D721Med (cell line): ENCODE results near the gene RASGRF1.

Source experiments
- DNase-seq: peaks from one replicate; pipeline ENCODE4 v3.0.0; 2011; ENCODE audit warnings: low spot score; ENCODE audit not compliant: insufficient read length
- FAIRE-seq: peaks from 2 replicates; lab custom pipeline; 2011; peaks lifted over from hg19 to GRCh38; lab: Jason Lieb, UNC
- TF ChIP-seq, protein P1 (sequence below): IDR thresholded peaks from 2 replicates; pipeline ENCODE4 v1.5.1; 2012; ENCODE audit warnings: mild to moderate bottlenecking, control low read depth; ENCODE audit not compliant: insufficient read depth; ENCODE audit errors: missing control alignments

RASGRF1 gene

DNA sequence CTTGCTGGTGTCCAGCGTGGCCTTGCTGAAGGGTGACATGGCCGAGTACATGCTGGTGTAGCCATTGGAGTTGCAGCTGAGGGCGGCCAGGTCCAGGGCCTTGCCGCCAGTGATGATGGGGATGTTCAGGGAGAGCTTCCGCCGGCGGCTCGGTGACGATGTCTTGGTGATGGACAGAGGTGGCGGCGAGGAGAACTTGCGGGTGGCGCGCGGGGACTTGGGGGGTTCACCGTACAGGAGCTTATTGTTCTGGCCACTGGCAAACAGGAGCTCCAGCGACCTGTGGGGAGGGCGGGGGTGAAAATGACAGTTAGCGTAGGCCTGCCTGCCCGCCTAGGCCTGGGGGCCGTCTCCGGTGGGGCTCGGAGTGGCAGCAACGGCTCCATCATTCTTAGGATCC lies 86.7 kb downstream of the RASGRF1 start:
- DNase-seq: no peak
- TF ChIP-seq, protein P1, sequence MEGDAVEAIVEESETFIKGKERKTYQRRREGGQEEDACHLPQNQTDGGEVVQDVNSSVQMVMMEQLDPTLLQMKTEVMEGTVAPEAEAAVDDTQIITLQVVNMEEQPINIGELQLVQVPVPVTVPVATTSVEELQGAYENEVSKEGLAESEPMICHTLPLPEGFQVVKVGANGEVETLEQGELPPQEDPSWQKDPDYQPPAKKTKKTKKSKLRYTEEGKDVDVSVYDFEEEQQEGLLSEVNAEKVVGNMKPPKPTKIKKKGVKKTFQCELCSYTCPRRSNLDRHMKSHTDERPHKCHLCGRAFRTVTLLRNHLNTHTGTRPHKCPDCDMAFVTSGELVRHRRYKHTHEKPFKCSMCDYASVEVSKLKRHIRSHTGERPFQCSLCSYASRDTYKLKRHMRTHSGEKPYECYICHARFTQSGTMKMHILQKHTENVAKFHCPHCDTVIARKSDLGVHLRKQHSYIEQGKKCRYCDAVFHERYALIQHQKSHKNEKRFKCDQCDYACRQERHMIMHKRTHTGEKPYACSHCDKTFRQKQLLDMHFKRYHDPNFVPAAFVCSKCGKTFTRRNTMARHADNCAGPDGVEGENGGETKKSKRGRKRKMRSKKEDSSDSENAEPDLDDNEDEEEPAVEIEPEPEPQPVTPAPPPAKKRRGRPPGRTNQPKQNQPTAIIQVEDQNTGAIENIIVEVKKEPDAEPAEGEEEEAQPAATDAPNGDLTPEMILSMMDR: no peak
- no peak for FAIRE-seq

DNA sequence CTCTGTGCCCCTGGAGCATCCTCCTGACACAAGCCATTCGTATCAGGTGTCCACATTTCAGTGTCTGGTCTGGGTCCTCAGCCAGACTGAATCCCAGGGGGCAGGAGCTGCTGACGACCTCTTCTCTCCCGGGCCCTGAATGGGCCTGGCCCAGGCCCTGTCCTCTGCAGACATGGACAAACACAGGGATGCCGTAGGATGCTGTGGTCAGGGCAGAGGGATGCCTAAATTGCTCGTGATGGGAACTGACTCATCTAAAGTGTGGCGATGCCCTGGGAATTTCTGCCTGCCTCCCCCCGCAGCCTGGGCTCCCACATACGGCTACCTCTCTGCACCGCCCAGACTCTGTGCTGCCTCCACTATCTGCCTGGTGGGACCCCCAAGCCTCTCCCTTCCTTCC lies 87.3 kb downstream of the RASGRF1 start:
- DNase-seq: no peak
- TF ChIP-seq, protein P1: no peak
- no peak for FAIRE-seq

DNA sequence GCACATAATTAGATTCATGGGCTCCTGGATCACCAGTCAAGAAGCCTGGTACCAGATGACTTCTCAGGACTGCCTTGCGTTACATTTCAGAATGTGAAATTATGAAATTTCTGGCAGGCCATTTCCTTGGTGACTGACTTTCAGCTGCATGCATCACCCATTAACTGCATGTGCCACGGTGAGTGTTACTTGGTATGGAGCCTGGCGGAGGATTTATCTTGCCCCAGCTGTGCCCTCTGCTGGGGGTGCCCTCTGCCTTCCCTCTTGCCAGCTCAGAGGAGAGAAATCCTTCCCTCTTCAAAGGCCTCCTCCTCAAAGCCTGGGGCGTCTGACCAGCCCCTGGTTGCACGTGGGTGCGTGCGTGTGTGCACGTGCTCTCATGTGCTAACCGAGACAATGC lies 88.0 kb downstream of the RASGRF1 start:
- no peak for DNase-seq
- TF ChIP-seq, protein P1: no peak
- no peak for FAIRE-seq

DNA sequence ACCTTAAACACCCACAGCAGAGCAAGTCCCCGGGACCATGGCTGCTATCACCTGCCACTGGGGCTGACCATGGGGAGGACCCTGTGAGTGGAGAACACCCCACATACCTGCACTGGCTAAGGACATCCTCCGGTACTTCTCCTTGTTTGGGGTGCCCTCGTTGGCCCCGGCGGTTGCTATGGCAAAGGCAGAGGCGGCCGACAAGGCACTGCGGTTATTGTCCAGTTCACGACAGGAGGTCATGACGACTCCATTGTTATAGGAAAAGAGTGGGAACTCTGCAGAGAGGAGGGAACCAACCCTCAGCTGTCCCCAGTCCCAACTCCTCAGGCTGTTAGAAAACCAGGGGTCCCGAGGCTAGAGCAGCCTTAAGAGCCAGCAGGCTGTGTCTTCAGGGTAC lies 90.9 kb downstream of the RASGRF1 start:
- FAIRE-seq (no peak), DNase-seq (no peak)
- TF ChIP-seq, protein P1: no peak

DNA sequence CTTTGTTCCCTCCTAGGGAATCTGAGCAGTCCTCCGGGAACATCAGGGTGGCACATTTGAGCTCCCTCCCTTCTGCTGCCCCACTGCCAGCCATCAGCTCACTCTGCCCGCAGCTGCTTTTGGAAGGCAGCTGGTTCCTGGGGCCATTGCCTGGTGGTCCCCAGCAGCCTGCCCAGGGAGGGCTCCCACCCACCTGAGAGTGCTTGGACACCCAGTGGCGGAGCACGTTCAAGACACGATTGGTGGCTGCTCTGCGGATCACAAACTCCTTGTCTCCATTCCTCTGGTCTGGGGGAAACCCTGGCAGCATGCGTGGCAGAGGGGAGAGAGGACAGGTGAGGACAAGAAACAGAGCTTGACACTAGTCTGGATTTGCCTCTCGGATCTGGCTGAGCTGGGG lies 92.1 kb downstream of the RASGRF1 start:
- DNase-seq: no peak
- no peak for FAIRE-seq
- TF ChIP-seq, protein P1: no peak

DNA sequence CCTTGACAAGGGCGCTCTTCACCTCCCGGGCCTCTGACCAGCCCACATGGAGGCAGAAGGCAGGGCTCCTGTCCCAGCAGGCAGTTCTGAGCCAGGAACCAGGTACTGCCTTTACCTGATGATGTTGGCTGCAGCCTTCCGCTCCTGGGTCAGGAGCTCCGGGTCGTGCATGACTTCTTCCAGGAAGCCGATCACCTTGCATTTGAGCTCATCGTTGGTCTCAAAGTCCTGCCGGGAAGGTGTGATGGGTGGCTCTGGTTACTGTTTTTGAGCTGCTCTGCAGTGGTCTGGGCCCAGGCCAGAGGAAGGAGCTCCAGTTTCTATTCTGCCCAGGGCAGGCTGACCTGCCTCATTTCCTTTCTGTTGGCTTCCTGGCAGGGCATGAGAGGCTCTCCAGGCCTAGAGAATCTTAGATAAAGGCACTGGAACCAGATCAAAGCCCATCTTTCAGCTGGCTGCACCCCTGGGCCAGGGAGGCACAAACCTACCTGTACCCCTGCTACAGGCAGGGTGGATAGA lies 92.5 kb downstream of the RASGRF1 start:
- TF ChIP-seq, protein P1: no peak
- DNase-seq (no peak), FAIRE-seq (no peak)

DNA sequence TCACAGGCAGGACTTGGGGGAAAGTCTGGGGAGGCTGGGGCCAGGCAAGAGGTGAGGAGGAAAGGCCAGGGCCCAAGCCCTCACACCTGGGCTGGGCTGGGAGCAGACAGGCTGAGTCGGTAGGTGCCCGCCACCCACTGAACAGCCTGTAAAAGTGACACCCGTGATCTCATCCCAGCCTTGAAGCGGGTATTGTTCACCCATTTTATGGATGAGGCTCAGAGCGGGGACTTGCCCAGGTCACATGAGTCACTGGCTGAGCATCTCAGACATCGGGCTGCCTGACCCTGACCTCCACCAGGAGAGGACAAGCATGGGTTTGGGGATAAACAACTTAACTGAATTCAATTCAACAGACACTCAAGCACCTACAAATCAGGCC lies 93.7 kb downstream of the RASGRF1 start:
- DNase-seq: no peak
- FAIRE-seq: no peak
- TF ChIP-seq, protein P1: no peak
